ENCODE measurements around the gene LIX1L. TPM values are rescaled to one million over a fixed set of nuclear protein-coding genes. Genes with fewer than 3 reads are reported as not detected.

LIX1L gene
- total RNA-seq, 1 donor = 40.2 TPM

GRCh38 chr1:145886390-145886789 lies 71.4 kb downstream of the LIX1L start:
- H3K4me3 ChIP-seq (ENCODE audit: low read depth, low read length) = peak overlapping the region; percentile 82
- no peak for DNase-seq (ENCODE audit: low read depth)
- TF ChIP-seq, protein P1, sequence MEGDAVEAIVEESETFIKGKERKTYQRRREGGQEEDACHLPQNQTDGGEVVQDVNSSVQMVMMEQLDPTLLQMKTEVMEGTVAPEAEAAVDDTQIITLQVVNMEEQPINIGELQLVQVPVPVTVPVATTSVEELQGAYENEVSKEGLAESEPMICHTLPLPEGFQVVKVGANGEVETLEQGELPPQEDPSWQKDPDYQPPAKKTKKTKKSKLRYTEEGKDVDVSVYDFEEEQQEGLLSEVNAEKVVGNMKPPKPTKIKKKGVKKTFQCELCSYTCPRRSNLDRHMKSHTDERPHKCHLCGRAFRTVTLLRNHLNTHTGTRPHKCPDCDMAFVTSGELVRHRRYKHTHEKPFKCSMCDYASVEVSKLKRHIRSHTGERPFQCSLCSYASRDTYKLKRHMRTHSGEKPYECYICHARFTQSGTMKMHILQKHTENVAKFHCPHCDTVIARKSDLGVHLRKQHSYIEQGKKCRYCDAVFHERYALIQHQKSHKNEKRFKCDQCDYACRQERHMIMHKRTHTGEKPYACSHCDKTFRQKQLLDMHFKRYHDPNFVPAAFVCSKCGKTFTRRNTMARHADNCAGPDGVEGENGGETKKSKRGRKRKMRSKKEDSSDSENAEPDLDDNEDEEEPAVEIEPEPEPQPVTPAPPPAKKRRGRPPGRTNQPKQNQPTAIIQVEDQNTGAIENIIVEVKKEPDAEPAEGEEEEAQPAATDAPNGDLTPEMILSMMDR (IDR thresholded peaks at IDR 0.05; ENCODE audit: insufficient read depth, low read depth, low read length) = no peak

DNA sequence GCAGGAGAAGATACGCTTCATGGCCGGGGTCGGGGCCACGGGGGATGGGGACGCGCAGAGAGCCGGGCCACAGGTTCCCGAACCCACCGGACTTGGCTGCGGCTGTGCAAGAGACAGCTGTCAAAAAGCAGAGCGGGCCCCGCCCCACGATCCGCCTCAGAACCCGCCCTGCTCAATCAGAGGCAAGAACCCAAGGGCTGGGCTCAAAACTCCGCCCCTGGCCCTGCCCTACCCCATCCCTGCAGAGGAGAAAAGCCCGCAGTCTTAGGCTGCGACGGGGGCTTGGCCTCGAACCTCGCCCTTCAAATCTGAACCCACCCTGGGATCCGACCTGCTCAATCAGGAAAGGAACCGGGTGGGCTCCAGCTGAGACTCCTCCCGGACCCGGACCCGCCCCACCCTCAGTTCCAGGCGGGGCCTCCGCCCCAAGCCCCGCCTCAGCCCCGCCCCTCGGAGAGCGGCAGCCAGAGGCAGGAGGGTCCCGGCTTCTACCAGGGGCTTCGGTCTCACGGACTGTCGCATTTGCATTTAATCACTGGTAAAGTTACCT lies 72.0 kb downstream of the LIX1L start, which contains the start of gene ANKRD35:
ANKRD35 (minus strand) TSS at position 129 of the 550 bp plus-strand sequence; CDS start at position 21, 108 bp downstream.
- DNase-seq (ENCODE audit: low read depth) = peak; percentile 44
- peak within 1 kb of the TSS; percentile 82 for H3K4me3 ChIP-seq (ENCODE audit: low read depth, low read length)
- TF ChIP-seq, protein P1 (IDR thresholded peaks at IDR 0.05; ENCODE audit: insufficient read depth, low read depth, low read length) = no peak

DNA sequence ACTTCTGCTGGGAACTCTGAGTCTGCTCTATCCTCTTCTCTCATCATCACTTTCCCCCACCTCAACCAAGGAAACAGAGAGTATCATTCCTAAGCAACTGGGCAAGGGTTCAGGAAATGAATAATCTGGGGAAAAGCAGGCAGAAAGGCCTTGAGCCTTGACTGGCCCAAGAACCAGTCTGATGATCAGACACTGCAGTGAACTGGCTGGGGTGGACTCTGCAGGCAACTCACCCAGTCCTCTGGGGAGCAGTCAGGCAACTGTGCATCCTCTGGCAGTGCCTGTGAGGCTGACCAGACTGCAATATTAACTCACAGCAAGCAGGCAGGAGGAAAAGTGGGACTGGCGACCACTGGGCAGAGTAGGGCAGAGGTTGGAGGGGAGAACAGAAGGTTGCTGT lies 73.1 kb downstream of the LIX1L start:
- DNase-seq (ENCODE audit: low read depth) = no peak
- no peak overlapping the region for H3K4me3 ChIP-seq (ENCODE audit: low read depth, low read length)
- TF ChIP-seq, protein P1 (IDR thresholded peaks at IDR 0.05; ENCODE audit: insufficient read depth, low read depth, low read length) = no peak

Other genes with a start within 250 kb of the LIX1L start
- under 0.01 TPM in 2 replicates for gene CD160, start 238.5 kb downstream of the LIX1L start, total RNA-seq
- gene RNF115, start 133.9 kb downstream of the LIX1L start, total RNA-seq = 16.4 TPM in 2 replicates
- gene POLR3C, start 133.8 kb downstream of the LIX1L start, total RNA-seq = 41.5 and 53.1 TPM in 2 replicates
- gene NUDT17, start 112.4 kb downstream of the LIX1L start, total RNA-seq = 6.0 and 6.8 TPM in 2 replicates
- 15.5 and 18.4 TPM in 2 replicates for gene PIAS3, start 98.9 kb downstream of the LIX1L start, total RNA-seq
- 1.3 TPM in 2 replicates for gene ANKRD35, start 72.2 kb downstream of the LIX1L start, total RNA-seq
- gene ITGA10, start 48.0 kb downstream of the LIX1L start, total RNA-seq = 0.43 and 1.3 TPM in 2 replicates
- gene PEX11B, start 39.3 kb downstream of the LIX1L start, total RNA-seq = 19.0 and 28.5 TPM in 2 replicates
- gene RBM8A, start 30.5 kb downstream of the LIX1L start, total RNA-seq = 58.0 and 76.9 TPM in 2 replicates
- gene ANKRD34A, start 6.6 kb upstream of the LIX1L start, total RNA-seq = 1.3 and 1.6 TPM in 2 replicates
- gene POLR3GL, start 6.7 kb upstream of the LIX1L start, total RNA-seq = 11.2 and 14.8 TPM in 2 replicates
- gene TXNIP, start 38.6 kb upstream of the LIX1L start, total RNA-seq = 69.5 and 205 TPM in 2 replicates
- gene HJV, start 63.7 kb upstream of the LIX1L start, total RNA-seq = not detected in 2 replicates
- gene NBPF10, start 186.8 kb upstream of the LIX1L start, total RNA-seq = 1.3 and 2.3 TPM in 2 replicates